ENCODE measurements around the gene TFF2.

Gene TFF2

GRCh38 chr21:42366292-42367010, 15.7 kb upstream of the TFF2 start, which contains the start of gene TFF1:
TFF1 (minus strand) TSS chr21:42366535; CDS start chr21:42366495, 40 bp downstream.
- DNase-seq (ENCODE audit: low spot score): no peak

DNA sequence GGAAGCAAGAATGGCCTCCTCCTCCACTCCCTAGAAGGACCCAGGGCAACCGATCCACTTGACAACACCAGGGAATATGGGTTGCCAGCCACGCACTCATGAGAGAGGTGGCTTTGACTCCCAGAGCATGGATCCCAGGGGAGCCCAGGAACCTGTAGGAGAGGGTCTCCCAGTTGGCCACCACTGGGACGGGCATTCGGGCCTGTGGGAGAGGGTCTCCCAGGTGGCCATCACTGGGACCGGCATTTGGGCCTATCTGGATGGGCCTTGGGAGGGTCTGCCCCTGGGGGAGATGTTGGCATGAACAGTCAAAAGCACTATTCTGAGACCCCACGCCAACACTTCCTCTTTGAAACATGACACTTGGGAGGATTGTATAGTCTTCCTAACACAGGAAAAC, 15.0 kb upstream of the TFF2 start:
- DNase-seq (ENCODE audit: low spot score): no peak

GRCh38 chr21:42364304-42364865, 13.6 kb upstream of the TFF2 start:
- no peak for DNase-seq (ENCODE audit: low spot score)

DNA sequence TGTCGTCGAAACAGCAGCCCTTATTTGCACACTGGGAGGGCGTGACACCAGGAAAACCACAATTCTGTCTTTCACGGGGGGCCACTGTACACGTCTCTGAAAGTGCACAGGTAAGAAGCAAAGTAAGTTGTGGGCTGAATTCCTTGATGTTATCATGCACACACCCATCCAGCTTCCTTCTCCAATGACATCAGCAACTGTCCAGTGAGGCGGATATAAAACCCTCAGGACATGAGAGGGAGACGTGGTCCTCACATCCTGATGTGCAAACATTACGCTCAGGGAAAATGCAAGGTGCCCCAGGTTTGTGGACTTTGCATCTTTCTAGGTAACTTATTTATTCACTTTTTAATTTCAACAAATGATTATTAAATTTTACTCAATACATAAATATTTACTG, 12.5 kb upstream of the TFF2 start:
- no peak for DNase-seq (ENCODE audit: low spot score)

DNA sequence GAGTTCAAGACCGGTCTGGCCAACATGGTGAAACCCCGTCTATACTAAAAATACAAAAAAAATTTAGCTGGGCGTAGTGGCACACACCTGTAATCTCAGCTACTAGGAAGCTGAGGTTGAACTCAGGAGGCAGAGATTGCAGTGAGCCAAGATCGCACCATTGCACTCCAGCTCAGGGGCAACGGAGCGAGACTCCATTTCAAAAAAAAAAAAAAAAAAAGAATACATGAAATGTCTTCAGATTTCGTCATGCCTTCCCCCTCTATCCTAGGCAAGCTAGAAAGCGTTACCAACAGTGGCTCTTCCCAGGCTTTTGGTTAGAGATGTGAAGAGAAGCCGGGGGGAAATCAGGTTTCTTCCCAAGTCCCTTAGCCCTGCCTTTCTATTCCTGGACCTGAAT, 11.9 kb upstream of the TFF2 start:
- no peak for DNase-seq (ENCODE audit: low spot score)

DNA sequence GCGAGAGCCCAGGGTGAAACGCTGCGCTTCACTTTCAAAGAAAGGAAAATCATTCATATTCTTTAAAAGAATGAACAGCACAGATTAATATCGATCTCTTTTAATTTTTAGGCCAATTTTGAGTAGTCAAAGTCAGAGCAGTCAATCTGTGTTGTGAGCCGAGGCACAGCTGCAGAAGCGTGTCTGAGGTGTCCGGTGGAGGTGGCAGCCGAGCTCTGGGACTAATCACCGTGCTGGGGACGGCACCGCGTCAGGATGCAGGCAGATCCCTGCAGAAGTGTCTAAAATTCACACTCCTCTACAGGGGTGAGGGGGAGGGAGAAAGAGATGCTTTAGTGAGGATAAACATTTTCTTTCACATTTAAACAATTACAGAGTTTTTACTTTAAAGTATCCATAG, 11.4 kb upstream of the TFF2 start:
- no peak for DNase-seq (ENCODE audit: low spot score)

DNA sequence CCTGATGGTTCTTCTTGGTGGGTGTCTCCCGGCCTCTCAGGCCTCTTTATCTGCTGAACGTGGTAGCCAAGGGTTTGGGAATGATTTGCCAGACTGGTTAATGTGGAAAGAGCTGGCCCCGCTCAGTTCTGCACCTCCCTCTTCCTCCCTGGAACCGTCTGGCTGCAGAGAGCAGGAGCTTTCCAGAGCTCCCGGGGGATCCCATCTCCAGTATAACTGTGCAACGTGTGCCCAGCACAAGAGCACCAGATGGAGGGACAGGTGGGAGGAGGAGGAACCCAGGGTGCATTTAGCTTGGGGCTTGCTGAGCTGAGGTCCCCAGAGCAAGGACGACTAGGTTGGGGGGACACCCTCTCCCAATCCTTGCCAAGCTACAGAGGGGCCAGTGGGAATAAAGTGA, 10.5 kb upstream of the TFF2 start:
- no peak for DNase-seq (ENCODE audit: low spot score)

DNA sequence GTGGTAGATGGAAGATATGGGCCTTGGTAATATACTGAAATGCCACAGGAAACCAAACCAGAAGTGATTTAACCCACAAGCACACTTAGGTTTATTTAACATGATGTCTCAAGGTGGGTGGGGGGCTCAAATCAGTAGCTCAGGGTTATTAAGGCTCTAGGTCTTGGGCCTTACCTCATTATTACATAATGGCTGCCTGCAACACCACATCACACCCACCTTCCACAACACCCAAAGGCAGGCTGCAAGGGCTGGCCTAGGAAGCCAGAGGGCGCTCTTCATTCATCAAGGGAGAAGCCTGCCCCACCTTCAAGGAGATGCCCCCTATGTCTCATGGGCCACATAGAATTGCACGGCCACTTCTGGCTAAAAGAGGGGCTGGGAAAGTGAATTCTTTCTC, 9.5 kb upstream of the TFF2 start:
- peak; percentile 11 for DNase-seq (ENCODE audit: low spot score)

- no peak for DNase-seq (ENCODE audit: low spot score)
These were observed 8.1 kb upstream of the TFF2 start for GRCh38 chr21:42358937-42359336.

DNA sequence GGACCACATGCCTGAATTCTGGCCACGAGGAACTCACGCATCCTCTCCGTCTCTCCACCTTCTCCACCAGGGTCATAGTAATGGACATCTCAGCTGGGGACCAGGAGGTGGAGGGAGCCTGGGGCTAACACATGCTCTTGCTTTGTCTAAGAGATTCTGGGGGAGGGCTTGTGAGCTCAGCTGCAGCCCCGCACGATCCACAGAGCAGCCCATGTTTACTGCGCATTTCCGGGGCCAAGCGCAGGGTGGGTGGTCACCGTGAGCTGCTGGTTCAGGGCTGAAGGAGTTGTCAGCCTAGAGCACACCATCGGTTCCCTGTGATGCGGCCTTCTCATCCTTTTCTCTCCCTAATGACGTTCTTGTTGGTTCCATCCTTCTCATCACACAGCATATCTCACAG, 7.5 kb upstream of the TFF2 start:
- DNase-seq (ENCODE audit: low spot score): no peak

DNA sequence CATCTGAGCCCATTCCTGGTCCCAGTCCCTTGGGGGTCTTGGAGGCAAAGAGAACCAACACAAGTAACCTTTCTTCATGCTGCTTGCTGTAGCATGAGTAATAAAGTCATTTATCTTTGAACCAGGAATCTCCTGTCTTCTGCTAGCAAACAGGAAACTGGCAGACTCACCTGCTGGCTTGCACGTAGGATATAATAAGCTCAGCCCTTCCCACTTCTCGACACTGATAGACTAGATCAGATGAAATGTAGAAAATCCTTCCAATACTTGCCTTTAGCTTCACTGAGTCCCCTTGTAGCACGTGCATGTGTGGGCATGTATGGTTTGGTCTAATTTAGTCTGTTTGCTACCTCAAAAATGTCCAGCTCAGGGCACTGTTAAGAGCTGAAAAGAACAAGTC, 6.5 kb upstream of the TFF2 start:
- no peak for DNase-seq (ENCODE audit: low spot score)

DNA sequence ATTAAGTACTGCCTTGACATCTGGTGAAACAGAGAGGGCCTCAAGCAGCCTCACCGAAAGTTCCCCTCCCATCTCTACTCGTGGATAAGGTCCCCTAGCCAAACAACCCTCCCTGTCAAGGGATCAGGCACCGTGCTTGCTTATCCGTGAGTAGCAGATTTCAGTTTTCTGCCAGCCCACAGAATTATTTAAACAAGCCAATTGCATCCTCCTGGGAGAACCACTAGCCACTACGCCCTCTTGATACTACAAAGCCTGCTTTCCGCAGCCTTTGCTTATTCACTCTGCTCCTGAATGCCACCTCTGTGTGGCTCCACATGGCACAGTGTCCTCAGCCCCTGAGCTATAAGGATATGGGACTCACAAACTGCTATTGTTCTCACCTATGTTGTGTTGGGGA, 5.9 kb upstream of the TFF2 start:
- no peak for DNase-seq (ENCODE audit: low spot score)

DNA sequence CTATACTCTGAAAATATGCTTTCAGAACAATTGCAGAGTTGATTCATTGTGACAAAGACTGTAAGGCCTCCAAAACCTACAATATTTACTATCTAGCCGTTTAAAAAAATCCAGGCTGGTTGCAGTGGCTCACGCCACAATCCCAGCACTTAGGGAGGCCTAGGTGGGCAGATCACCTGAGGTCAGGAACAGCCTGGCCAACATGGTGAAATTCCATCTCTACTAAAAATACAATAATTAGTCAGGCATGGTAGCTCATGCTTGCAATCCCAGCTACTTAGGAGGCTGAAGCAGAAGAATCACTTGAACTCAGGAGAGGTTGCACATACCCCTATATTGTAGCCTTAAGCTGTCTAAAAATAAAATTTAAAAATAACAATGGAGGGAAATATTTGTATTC, 5.3 kb upstream of the TFF2 start:
- DNase-seq (ENCODE audit: low spot score): no peak

GRCh38 chr21:42353623-42354022, 2.8 kb upstream of the TFF2 start:
- DNase-seq (ENCODE audit: low spot score): no peak

- DNase-seq (ENCODE audit: low spot score): no peak
These were observed 1.8 kb upstream of the TFF2 start for GRCh38 chr21:42352441-42353095.

DNA sequence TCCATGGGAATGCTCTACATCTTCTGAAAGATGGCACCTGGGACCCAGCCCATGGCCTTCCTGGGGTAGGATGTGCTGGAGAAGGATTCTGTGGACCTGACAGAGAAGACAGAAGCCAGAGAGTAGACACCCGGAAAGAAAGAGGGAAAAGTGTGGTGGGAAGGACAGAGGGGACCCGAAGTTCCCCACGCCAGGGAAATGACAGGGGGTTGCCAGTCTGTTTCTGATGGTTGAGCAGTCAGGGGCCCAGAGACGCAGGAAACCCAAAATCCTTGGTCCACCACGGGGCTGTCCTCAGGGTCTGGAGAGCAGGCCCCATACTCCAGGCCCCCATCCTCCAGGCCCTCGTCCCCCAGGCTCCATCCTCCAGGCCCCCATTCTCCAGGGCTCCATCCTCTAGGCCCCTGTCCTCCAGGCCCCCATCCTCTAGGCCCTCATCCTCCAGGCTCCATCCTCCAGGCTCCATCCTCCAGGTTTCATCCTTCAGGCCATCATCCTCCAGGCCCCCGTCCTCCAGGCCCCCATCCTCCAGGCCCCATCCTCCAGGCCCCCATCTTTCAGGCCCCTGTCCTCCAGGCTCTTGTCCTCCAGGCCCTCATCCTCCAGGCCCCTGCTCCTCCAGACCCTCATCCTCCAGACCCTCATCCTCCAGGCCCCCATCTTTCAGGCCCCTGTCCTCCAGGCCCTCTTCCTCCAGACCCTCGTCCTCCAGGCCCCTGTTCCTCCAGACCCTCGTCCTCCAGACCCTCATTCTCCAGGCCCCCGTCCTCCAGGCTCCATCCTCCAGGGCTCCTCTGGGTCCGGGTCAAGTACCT, 1.0 kb upstream of the TFF2 start:
- no peak for DNase-seq (ENCODE audit: low spot score)

- DNase-seq (ENCODE audit: low spot score): no peak
These were observed 380 bp downstream of the TFF2 start for GRCh38 chr21:42350318-42350910.

DNA sequence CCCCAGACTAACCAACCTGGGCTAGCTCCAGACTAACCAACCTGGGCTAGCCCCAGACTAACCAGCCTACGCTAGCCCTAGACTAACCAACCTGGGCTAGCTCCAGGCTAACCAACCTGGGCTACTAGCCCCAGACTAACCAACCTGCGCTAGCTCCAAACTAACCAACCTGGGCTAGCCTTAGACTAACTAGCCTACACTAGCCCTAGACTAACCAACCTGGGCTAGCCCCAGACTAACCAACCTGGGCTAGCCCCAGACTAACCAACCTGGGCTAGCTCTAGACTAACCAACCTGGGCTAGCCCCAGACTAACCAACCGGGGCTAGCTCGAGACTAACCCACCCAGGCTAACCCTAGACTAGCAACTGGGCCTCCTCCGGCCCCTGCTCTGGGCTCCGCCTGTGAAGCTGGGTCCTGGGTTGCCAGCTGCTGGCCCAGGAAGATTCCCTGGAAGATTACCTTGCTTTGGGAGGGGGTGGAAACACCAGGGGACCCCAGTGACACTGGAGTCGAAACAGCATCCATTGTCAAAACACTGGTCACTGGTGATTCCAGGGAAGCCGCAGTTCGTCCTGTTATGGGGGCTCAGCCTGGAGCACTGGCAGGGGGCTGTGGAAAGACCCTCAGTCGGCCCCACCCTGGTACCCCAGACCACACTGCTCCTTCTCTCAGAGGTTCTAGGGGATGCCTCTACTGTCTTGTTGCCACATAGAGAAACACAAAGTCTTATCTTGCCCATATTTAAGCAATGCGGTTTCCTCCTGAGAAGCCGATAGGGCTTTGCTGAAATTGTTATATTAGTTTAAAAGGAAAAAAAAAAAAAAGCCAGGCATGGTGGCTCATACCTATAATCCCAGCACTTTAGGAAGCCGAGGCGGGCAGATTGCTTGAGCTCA, 1.1 kb downstream of the TFF2 start:
- DNase-seq (ENCODE audit: low spot score): no peak

DNA sequence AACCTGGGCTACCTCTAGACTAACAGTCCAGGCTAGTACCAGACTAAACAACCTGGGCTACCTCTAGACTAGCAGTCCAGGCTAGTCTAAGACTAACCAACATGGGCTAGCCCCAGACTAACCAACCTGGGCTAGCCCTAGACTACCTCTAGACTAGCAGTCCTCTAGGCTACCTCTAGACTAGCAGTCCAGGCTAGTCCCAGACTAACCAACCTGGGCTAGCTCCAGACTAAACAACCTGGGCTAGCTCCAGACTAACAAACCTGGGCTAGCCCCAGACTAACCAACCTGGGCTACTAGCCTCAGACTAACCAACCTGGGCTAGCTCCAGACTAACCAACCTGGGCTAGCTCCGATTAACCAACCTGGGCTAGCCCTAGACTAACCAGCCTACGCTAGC, 2.0 kb downstream of the TFF2 start:
- no peak for DNase-seq (ENCODE audit: low spot score)

DNA sequence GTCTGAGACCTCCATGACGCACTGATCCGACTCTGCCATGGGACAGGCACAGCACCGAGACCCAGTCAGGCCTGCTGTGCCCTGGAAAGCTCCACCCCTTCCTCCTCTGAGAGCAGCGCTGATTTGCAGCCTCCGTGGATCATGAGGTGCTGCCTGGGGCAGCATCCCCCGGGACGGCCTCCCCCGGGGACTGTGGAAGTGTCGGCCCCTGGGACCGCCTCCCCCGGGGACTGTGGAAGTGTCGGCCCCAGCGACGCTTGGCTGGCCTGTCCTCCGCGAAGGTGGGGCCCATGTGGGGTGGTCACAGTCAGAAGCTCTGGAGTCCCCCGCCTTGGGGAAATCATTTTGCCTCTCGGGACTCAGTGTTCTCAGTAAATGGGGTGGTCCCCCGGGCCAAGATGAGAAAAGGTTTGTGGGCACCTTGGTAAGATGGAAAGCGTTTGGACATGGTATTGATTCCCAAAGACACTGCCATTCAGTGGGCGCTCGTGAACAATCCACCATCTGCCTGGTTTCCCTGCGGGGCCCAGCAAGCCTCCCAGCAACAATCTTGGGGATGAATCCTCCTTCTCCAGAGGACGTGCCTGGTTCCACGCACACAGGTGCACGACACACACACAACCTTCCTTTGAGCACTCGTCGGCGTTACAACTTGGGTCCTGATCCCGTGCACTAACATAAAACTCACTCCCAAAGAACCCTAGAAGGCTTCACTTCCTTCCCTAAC, 3.0 kb downstream of the TFF2 start:
- no peak for DNase-seq (ENCODE audit: low spot score)

Data from activated CD4-positive, alpha-beta T cell treated with anti-CD3 and anti-CD28 coated beads, Interleukin-2, Interleukin-4, amounts not matched to agents 100 ng/mL and 50 ng/mL, durations not matched to agents 16 hours and 8 hours (primary cell).